Liver (tissue), 9 donors: ENCODE results near the gene GSTO2. TPM values are rescaled to one million over a fixed set of nuclear protein-coding genes. Genes with fewer than 3 reads are reported as not detected.

ENCODE experiments used
- DNase-seq: peaks from one replicate; pipeline ENCODE4 v3.0.0-alpha.2; 2017; ENCODE audit warnings: low spot score
- H3K27ac ChIP-seq, 2 donors: one replicate each; pipeline ENCODE4 v1.7.0; 2013; ENCODE audit warnings: inconsistent platforms in 2 of 2, low read length in 2 of 2, control low read depth in 1 of 2, low read depth in 1 of 2, mild to moderate bottlenecking in 1 of 2
- H3K27me3 ChIP-seq, 4 donors: one replicate each; pipeline versions ENCODE4 v1.6.1 to v1.7.0; 2013; ENCODE audit warnings: low read length in 3 of 4, inconsistent platforms in 1 of 4, mild to moderate bottlenecking in 1 of 4, moderate library complexity in 1 of 4; ENCODE audit not compliant: control insufficient read depth in 4 of 4, insufficient read depth in 4 of 4
- H3K36me3 ChIP-seq, 4 donors: one replicate each; pipeline versions ENCODE4 v1.6.1 to v1.7.0; 2013; ENCODE audit warnings: low read length in 3 of 4, mild to moderate bottlenecking in 3 of 4, low read depth in 1 of 4, moderate library complexity in 1 of 4; ENCODE audit not compliant: control insufficient read depth in 4 of 4, insufficient read depth in 3 of 4
- H3K4me1 ChIP-seq, 4 donors: one replicate each; pipeline versions ENCODE4 v1.6.1 to v1.7.0; 2013; ENCODE audit warnings: low read length in 3 of 4, mild to moderate bottlenecking in 3 of 4, moderate library complexity in 1 of 4; ENCODE audit not compliant: control insufficient read depth in 4 of 4, insufficient read depth in 4 of 4
- H3K4me3 ChIP-seq, 3 donors: one replicate each; pipeline versions ENCODE4 v1.6.1 to v1.7.0; 2013; ENCODE audit warnings: low read length in 3 of 3, control low read depth in 1 of 3, low read depth in 1 of 3, mild to moderate bottlenecking in 1 of 3
- H3K9ac ChIP-seq, 2 donors: one replicate each; pipeline ENCODE4 v1.7.0; 2013; ENCODE audit warnings: low read length in 2 of 2, mild to moderate bottlenecking in 2 of 2, moderate library complexity in 2 of 2, control low read depth in 1 of 2, low read depth in 1 of 2
- H3K9me3 ChIP-seq, 4 donors: one replicate each; pipeline versions ENCODE4 v1.6.1 to v1.7.0; 2013; ENCODE audit warnings: low read length in 3 of 4; ENCODE audit not compliant: control insufficient read depth in 4 of 4
- EGR1 ChIP-seq, 2 donors: IDR thresholded peaks; 2 replicates each; pipeline ENCODE4 v1.6.1; 2016 to 2018; ENCODE audit warnings: antibody characterized with exemption in 2 of 2, low read depth in 2 of 2
- FOXA1 ChIP-seq: IDR thresholded peaks from 2 replicates; pipeline ENCODE4 v1.6.1; 2016; ENCODE audit warnings: antibody characterized with exemption
- FOXA2 ChIP-seq: IDR thresholded peaks from 2 replicates; pipeline ENCODE4 v1.6.1; 2016; ENCODE audit warnings: antibody characterized with exemption
- GABPA ChIP-seq, 2 donors: IDR thresholded peaks in 1 of 2; conservative IDR thresholded peaks in 1 of 2; 2 replicates each; pipeline ENCODE4 v1.6.1; 2016; ENCODE audit warnings: antibody characterized with exemption in 2 of 2, mild to moderate bottlenecking in 1 of 2, moderate library complexity in 1 of 2
- HNF4A ChIP-seq, 2 donors: conservative IDR thresholded peaks; 2 replicates each; pipeline ENCODE4 v1.6.1; 2016; ENCODE audit warnings: antibody characterized with exemption in 2 of 2, mild to moderate bottlenecking in 2 of 2
- HNF4G ChIP-seq: IDR thresholded peaks from 2 replicates; pipeline ENCODE4 v1.6.1; 2016; ENCODE audit warnings: antibody characterized with exemption
- JUND ChIP-seq, 2 donors: IDR thresholded peaks; 2 replicates each; pipeline ENCODE4 v1.6.1; 2016; ENCODE audit warnings: antibody characterized with exemption in 2 of 2
- NR2F2 ChIP-seq: IDR thresholded peaks from 2 replicates; pipeline ENCODE4 v1.6.1; 2016; ENCODE audit warnings: antibody characterized with exemption
- RAD21 ChIP-seq, 2 donors: IDR thresholded peaks; 2 replicates each; pipeline ENCODE4 v1.6.1; 2016; ENCODE audit warnings: antibody characterized with exemption in 2 of 2, mild to moderate bottlenecking in 2 of 2
- RXRA ChIP-seq, 2 donors: IDR thresholded peaks; 2 replicates each; pipeline ENCODE4 v1.6.1; 2017 to 2018; ENCODE audit warnings: antibody characterized with exemption in 2 of 2, mild to moderate bottlenecking in 1 of 2
- SP1 ChIP-seq: IDR thresholded peaks from 2 replicates; pipeline ENCODE4 v1.6.1; 2018; ENCODE audit warnings: antibody characterized with exemption, mild to moderate bottlenecking
- TAF1 ChIP-seq: conservative IDR thresholded peaks from 2 replicates; pipeline ENCODE4 v1.6.1; 2016; ENCODE audit warnings: antibody characterized with exemption, mild to moderate bottlenecking
- YY1 ChIP-seq: IDR thresholded peaks from 2 replicates; pipeline ENCODE4 v1.6.1; 2016; ENCODE audit warnings: antibody characterized with exemption, mild to moderate bottlenecking
- whole genome bisulfite sequencing: extraction: QIAGEN DNeasy Blood & Tissue Kit; methylation state at CpG from one replicate; pipeline ENCODE4 v1.1.7; 2013; 5-methylcytosine and 5-hydroxymethylcytosine counted together
- polyA plus RNA-seq, 2 donors: library from polyadenylated mRNA; stranded (reverse) in 1 of 2; unstranded in 1 of 2; fragments of 200-250 nt in 1 of 2; fragments of >200 nt in 1 of 2; fragmentation: Nextera tagmentation in 1 of 2; extraction: Ambion mirVana in 1 of 2; gene quantifications; one replicate each; pipeline versions ENCODE4 v1.2.1 to v1.2.3, GENCODE V29; 2013 to 2015
- total RNA-seq, 2 donors: library from RNA; depleted of rRNA; stranded (reverse); fragments of >200 nt; gene quantifications; one replicate each; pipeline ENCODE4 v1.2.3, GENCODE V29; 2014
- TF ChIP-seq, protein P1 (sequence below): IDR thresholded peaks from 2 replicates; pipeline ENCODE4 v1.6.1; 2016; ENCODE audit warnings: antibody characterized with exemption, mild to moderate bottlenecking
- TF ChIP-seq, protein P2 (sequence below): IDR thresholded peaks from 2 replicates; pipeline ENCODE4 v1.6.1; 2016; ENCODE audit warnings: antibody characterized with exemption
- TF ChIP-seq, protein P3 (sequence below): IDR thresholded peaks from 2 replicates; pipeline ENCODE4 v1.6.1; 2016; ENCODE audit warnings: antibody characterized with exemption
- TF ChIP-seq, protein P4 (sequence below): fragments of 150-350 bp; IDR thresholded peaks from 2 replicates; pipeline ENCODE4 v1.5.1; 2017; ENCODE audit warnings: improper control_type of control experiment, low read depth, low read length; ENCODE audit not compliant: missing input control
- TF ChIP-seq, protein P5 (sequence below): IDR thresholded peaks from 2 replicates; pipeline ENCODE4 v1.6.1; 2016; ENCODE audit warnings: antibody characterized with exemption
- donor health status: healthy.
- donor health status: healthy.
- donor health status: healthy.
- donor health status: healthy.
- donor health status: healthy.

Gene GSTO2
- total and polyA plus RNA-seq, 4 donors: 1.0 to 4.6 (median 1.7) TPM

DNA sequence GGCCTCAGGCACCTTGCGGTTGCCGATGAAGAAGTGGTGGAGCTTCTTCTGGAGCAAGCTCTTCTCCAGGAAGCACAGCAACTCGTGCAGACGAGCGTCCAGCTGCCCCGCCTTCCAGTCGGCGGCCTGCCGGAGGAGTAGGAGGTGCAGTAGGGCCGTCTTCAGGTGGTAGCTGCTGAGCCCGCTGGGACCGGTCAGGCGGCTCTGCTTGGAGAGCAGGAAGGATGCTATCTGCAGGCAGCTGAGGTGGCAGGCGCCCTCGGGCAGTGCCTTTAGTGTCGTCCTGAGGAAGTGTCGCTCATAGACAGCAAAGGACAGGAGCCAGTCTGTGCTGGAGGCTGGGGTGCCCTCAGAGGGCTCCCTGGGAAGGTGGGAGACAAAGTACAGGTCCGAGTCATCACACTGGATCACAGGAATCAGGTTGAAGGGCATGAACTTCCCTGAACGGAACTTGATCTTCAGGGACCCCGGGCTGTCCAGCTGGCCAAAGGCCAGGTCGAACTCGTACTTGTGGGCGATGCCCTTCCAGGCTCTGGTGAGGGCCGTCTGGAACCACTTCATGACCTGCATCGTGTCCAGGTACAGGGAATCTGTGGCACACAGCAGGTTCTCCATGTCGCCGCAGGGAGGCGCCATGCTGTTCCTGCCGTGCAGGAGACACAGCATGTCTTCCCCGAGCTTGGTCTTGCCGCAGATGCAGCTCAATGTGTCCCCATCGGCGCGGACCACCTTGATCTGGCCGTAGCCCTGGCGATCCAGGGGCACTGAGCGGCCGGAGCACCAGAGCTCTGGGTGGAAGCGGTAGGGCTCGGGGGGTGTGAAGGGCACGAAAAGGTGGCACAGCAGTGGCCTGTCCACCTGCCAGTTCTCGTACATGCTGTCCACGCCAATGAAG, 45.9 kb downstream of the GSTO2 start:
- Histone ChIP-seq H3K36me3 (peaks cover 0 to 23% (median 6%) of the 10 kb centered on the region in 4 donors), H3K9me3 (no peaks in the 10 kb centered on the region), H3K4me1 (peaks cover 1 to 11% (median 8%) of the 10 kb centered on the region in 4 donors), H3K9ac (no peak overlapping the region), H3K27me3 (no peaks in the 10 kb centered on the region), H3K4me3 (no peak overlapping the region), H3K27ac (no peak overlapping the region)
- WGBS: 94% methylated on average over 43 of the region's 43 CpGs
- TF ChIP-seq YY1 (no peak), SP1 (no peak), HNF4G (no peak), FOXA1 (no peak), RXRA (IDR thresholded peaks at IDR 0.05) (no peak), RAD21 (IDR thresholded peaks at IDR 0.05) (no peak), HNF4A (conservative IDR thresholded peaks at IDR 0.05) (no peak), JUND (IDR thresholded peaks at IDR 0.05) (no peak), GABPA (IDR thresholded peaks at IDR 0.05 in 1 of 2, conservative IDR thresholded peaks at IDR 0.05 in 1 of 2) (no peak), NR2F2 (no peak), TAF1 (no peak), FOXA2 (no peak), EGR1 (IDR thresholded peaks at IDR 0.05; ENCODE audit: low read depth in 2 of 2) (no peak)
- TF ChIP-seq, protein P1, sequence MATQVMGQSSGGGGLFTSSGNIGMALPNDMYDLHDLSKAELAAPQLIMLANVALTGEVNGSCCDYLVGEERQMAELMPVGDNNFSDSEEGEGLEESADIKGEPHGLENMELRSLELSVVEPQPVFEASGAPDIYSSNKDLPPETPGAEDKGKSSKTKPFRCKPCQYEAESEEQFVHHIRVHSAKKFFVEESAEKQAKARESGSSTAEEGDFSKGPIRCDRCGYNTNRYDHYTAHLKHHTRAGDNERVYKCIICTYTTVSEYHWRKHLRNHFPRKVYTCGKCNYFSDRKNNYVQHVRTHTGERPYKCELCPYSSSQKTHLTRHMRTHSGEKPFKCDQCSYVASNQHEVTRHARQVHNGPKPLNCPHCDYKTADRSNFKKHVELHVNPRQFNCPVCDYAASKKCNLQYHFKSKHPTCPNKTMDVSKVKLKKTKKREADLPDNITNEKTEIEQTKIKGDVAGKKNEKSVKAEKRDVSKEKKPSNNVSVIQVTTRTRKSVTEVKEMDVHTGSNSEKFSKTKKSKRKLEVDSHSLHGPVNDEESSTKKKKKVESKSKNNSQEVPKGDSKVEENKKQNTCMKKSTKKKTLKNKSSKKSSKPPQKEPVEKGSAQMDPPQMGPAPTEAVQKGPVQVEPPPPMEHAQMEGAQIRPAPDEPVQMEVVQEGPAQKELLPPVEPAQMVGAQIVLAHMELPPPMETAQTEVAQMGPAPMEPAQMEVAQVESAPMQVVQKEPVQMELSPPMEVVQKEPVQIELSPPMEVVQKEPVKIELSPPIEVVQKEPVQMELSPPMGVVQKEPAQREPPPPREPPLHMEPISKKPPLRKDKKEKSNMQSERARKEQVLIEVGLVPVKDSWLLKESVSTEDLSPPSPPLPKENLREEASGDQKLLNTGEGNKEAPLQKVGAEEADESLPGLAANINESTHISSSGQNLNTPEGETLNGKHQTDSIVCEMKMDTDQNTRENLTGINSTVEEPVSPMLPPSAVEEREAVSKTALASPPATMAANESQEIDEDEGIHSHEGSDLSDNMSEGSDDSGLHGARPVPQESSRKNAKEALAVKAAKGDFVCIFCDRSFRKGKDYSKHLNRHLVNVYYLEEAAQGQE: no peak
- TF ChIP-seq, protein P2, sequence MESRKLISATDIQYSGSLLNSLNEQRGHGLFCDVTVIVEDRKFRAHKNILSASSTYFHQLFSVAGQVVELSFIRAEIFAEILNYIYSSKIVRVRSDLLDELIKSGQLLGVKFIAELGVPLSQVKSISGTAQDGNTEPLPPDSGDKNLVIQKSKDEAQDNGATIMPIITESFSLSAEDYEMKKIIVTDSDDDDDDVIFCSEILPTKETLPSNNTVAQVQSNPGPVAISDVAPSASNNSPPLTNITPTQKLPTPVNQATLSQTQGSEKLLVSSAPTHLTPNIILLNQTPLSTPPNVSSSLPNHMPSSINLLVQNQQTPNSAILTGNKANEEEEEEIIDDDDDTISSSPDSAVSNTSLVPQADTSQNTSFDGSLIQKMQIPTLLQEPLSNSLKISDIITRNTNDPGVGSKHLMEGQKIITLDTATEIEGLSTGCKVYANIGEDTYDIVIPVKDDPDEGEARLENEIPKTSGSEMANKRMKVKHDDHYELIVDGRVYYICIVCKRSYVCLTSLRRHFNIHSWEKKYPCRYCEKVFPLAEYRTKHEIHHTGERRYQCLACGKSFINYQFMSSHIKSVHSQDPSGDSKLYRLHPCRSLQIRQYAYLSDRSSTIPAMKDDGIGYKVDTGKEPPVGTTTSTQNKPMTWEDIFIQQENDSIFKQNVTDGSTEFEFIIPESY: no peak
- TF ChIP-seq, protein P3, sequence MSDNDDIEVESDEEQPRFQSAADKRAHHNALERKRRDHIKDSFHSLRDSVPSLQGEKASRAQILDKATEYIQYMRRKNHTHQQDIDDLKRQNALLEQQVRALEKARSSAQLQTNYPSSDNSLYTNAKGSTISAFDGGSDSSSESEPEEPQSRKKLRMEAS: no peak
- TF ChIP-seq, protein P4, sequence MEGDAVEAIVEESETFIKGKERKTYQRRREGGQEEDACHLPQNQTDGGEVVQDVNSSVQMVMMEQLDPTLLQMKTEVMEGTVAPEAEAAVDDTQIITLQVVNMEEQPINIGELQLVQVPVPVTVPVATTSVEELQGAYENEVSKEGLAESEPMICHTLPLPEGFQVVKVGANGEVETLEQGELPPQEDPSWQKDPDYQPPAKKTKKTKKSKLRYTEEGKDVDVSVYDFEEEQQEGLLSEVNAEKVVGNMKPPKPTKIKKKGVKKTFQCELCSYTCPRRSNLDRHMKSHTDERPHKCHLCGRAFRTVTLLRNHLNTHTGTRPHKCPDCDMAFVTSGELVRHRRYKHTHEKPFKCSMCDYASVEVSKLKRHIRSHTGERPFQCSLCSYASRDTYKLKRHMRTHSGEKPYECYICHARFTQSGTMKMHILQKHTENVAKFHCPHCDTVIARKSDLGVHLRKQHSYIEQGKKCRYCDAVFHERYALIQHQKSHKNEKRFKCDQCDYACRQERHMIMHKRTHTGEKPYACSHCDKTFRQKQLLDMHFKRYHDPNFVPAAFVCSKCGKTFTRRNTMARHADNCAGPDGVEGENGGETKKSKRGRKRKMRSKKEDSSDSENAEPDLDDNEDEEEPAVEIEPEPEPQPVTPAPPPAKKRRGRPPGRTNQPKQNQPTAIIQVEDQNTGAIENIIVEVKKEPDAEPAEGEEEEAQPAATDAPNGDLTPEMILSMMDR: no peak
- TF ChIP-seq, protein P5, sequence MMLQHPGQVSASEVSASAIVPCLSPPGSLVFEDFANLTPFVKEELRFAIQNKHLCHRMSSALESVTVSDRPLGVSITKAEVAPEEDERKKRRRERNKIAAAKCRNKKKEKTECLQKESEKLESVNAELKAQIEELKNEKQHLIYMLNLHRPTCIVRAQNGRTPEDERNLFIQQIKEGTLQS: no peak
- no peak for DNase-seq
